ENCODE data around the gene SLC5A9. TPM values are rescaled to one million over a fixed set of nuclear protein-coding genes. Genes with fewer than 3 reads are reported as not detected.
A peak's percentile ranks its signal among the peaks of the same experiment; 100 is the strongest.

SLC5A9 gene
- total RNA-seq, 1 experiment from 2014 or later = not detected

DNA sequence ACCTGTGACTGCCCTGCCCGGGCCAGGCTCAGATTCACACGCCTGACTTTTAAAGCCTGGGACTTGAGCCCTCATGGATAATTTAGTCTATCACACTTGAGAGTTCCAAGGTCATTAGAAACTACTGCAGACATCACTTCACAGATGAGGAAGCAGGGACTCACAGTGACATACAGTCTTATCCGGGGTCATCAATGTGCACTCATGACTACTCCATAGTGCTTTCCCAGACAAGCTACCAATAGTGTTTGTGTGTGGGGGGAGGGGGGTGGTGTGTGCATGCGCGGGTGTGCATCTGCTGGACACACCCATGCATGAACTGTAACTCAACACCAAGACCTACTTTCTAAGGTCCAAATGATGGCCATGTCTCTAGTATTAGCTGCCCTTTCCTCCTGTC lies 16.1 kb upstream of the SLC5A9 start:
- Histone ChIP-seq H3K79me2 (ENCODE audit: insufficient read depth, low read length) (no peaks in the 10 kb centered on the region), H3T11ph (ENCODE audit: low read length) (no peak overlapping the region), H4K8ac (replicated peaks; ENCODE audit: insufficient read length, low read depth, low read length) (no peak overlapping the region), H3K14ac (ENCODE audit: insufficient read depth, low read length) (no peak overlapping the region), H4K91ac (ENCODE audit: insufficient read length, low read depth, low read length) (no peak overlapping the region), H3K4ac (ENCODE audit: low read depth, low read length) (no peak overlapping the region), H3K27ac (ENCODE audit: insufficient read length, low read depth, low read length) (no peak overlapping the region), H3K18ac (ENCODE audit: insufficient read length, low read depth, low read length) (no peak overlapping the region), H4K20me1 (ENCODE audit: control insufficient read depth, insufficient read depth, insufficient read length) (no peaks in the 10 kb centered on the region), H2BK15ac (ENCODE audit: low read depth, low read length) (no peak overlapping the region), H3K9ac (ENCODE audit: extremely low read depth, insufficient read length, low read length) (no peak overlapping the region), H2BK20ac (ENCODE audit: low read depth, low read length, poor library complexity, severe bottlenecking) (no peak overlapping the region), H3K23me2 (ENCODE audit: insufficient read length, low read depth, low read length, poor library complexity, severe bottlenecking) (no peaks in the 10 kb centered on the region), H3K56ac (ENCODE audit: insufficient read length, low read depth, low read length) (no peak overlapping the region), H3K79me1 (ENCODE audit: insufficient read depth, low read depth, low read length, poor library complexity, severe bottlenecking) (no peaks in the 10 kb centered on the region), H3K4me1 (ENCODE audit: insufficient read depth, low read length) (peaks cover 2% of the 10 kb centered on the region; the same call in 1 of the 2 replicates), H3K23ac (ENCODE audit: insufficient read length, low read depth, low read length) (no peak overlapping the region), H2BK5ac (ENCODE audit: insufficient read length, low read length) (no peak overlapping the region), H2AK5ac (ENCODE audit: insufficient read length, low read length) (no peak overlapping the region), H2AFZ (ENCODE audit: low read length) (no peak overlapping the region), H2BK120ac (ENCODE audit: low read depth, low read length, poor library complexity, severe bottlenecking) (no peak overlapping the region), H3K27me3 (ENCODE audit: insufficient read depth, low read length) (no peaks in the 10 kb centered on the region), H3K9me3 (ENCODE audit: control insufficient read depth, low read depth, low read length) (no peaks in the 10 kb centered on the region), H2BK12ac (ENCODE audit: insufficient read length, low read depth, low read length) (no peak overlapping the region), H4K5ac (ENCODE audit: insufficient read length, low read depth, low read length) (no peak overlapping the region), H3K4me2 (ENCODE audit: insufficient read depth, insufficient read length, low read length) (no peak overlapping the region)
- no peak for DNase-seq
- no peaks in the 10 kb centered on the region for H3K9me3 Mint-ChIP-seq
- TF ChIP-seq CTCF (conservative IDR thresholded peaks at IDR 0.05) = no peak
- no peaks in the 10 kb centered on the region for H3K36me3 Mint-ChIP-seq (ENCODE audit: insufficient read depth in 1 of 3, low read depth in 3 of 3)
- no peak overlapping the region for H3K4me3 Mint-ChIP-seq
- H3K27ac Mint-ChIP-seq = peak overlapping the region in 1 of 3 experiments; percentile 66; a peak in 1 of 7 replicates
- no CpG with 5 or more reads among the region's 5 CpGs for WGBS (ENCODE audit: extremely low coverage, insufficient read length, low lambda C conversion rate)
- peaks cover 29 to 38% of the 10 kb centered on the region in 2 experiments for H3K4me1 Mint-ChIP-seq
- peaks cover 1% of the 10 kb centered on the region; the same call in 1 of the 2 replicates for H3K27me3 Mint-ChIP-seq (ENCODE audit: low read depth)

Measured in H9 (cell line).